Measurements from ENCODE around the gene ZBTB45. TPM values are rescaled to one million over a fixed set of nuclear protein-coding genes. Genes with fewer than 3 reads are reported as not detected.

The ZBTB45 gene
- total and polyA plus RNA-seq, 9 of the 15 experiments (the other 6 are each of a cell fraction or from before 2014, with no cell fraction given) = 0.08 to 16.1 (median 1.8) TPM

- TF ChIP-seq, protein P1, sequence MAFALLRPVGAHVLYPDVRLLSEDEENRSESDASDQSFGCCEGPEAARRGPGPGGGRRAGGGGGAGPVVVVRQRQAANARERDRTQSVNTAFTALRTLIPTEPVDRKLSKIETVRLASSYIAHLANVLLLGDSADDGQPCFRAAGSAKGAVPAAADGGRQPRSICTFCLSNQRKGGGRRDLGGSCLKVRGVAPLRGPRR (CRISPR knock-in tag; IDR thresholded peaks at IDR 0.05) = no peak
Measured at GRCh38 chr19:58480831-58481230, 38.8 kb downstream of the ZBTB45 start (continued).

GRCh38 chr19:58480481-58480830 lies 39.2 kb downstream of the ZBTB45 start:
- no peak for ATAC-seq
- WGBS (ENCODE audit: insufficient coverage, low coverage, missing lambda C conversion rate) = 92% methylated on average over 7 of the region's 20 CpGs
- H3K4me2 ChIP-seq (ENCODE audit: insufficient read depth, low read length) = no peak overlapping the region
- H3K4me1 ChIP-seq (replicated peaks in 1 of 2; ENCODE audit: control insufficient read depth in 2 of 2, insufficient read depth in 2 of 2, low read length in 2 of 2) = peaks cover 11 to 36% of the 10 kb centered on the region in 2 experiments
- 0 out of 2 replicates have a peak, but pooled peaks cover 1% of the 10 kb centered on the region for H4K20me1 ChIP-seq (replicated peaks; ENCODE audit: control insufficient read depth, insufficient read depth, low read length)
- no peak overlapping the region for H3K4me3 ChIP-seq
- H3K36me3 ChIP-seq (ENCODE audit: control insufficient read depth, insufficient read depth, low read length) = peaks cover 44% of the 10 kb centered on the region; the same call in 2 of the 3 replicates
- 0 out of 4 replicates have a peak overlapping the region, but pooled peaks of 1 of the 2 experiments have one; percentile 8 for H3K9ac ChIP-seq (ENCODE audit: insufficient read depth in 1 of 2, low read depth in 2 of 2, low read length in 2 of 2)
- H3K9me3 ChIP-seq (replicated peaks; ENCODE audit: control insufficient read depth, insufficient read depth, low read depth, low read length) = no peaks in the 10 kb centered on the region
- H2AFZ ChIP-seq (ENCODE audit: low read depth, low read length) = no peak overlapping the region
- intact Hi-C loops (cut with micrococcal nuclease) (no loop called here), in situ Hi-C loops (cut with MboI) (no loop called here)
- DNase-seq (ENCODE audit: extremely low read depth in 1 of 4, low spot score in 3 of 4) = no peak
- BruUV-seq (replicated peaks) = no TSS peak
- no peaks in the 10 kb centered on the region; the same call in 1 of the 3 replicates for H3K79me2 ChIP-seq (ENCODE audit: control insufficient read depth, insufficient read depth, low read length)
- CTCF ChIA-PET (ENCODE audit: low intra/inter-chr PET ratio) = no interaction called here
- no peaks in the 10 kb centered on the region for H3K9me1 ChIP-seq (ENCODE audit: control insufficient read depth, insufficient read depth, low read length)
- POLR2A ChIA-PET = interaction anchor here (0.7 kb wide), 1 partner anchor 9 kb away, joined by 3 read pairs; no protein-coding TSS in a partner anchor
- H3K27ac ChIP-seq (ENCODE audit: extremely low read depth, low read depth, low read length) = no peak overlapping the region
- FAIRE-seq = no peak
- no peaks in the 10 kb centered on the region for H3K27me3 ChIP-seq (ENCODE audit: control insufficient read depth in 2 of 2, insufficient read depth in 2 of 2, low read length in 2 of 2)
- TF ChIP-seq SRSF7 (optimal IDR thresholded peaks at IDR 0.05; ENCODE audit: low read depth, low read length) = no peak
- TF ChIP-seq DLX4 (CRISPR knock-in tag; IDR thresholded peaks at IDR 0.05) = no peak
- TF ChIP-seq, protein P2, sequence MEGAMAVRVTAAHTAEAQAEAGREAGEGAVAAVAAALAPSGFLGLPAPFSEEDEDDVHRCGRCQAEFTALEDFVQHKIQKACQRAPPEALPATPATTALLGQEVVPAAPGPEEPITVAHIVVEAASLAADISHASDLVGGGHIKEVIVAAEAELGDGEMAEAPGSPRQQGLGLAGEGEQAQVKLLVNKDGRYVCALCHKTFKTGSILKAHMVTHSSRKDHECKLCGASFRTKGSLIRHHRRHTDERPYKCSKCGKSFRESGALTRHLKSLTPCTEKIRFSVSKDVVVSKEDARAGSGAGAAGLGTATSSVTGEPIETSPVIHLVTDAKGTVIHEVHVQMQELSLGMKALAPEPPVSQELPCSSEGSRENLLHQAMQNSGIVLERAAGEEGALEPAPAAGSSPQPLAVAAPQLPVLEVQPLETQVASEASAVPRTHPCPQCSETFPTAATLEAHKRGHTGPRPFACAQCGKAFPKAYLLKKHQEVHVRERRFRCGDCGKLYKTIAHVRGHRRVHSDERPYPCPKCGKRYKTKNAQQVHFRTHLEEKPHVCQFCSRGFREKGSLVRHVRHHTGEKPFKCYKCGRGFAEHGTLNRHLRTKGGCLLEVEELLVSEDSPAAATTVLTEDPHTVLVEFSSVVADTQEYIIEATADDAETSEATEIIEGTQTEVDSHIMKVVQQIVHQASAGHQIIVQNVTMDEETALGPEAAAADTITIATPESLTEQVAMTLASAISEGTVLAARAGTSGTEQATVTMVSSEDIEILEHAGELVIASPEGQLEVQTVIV (CRISPR knock-in tag; IDR thresholded peaks at IDR 0.05; ENCODE audit: borderline replicate concordance) = no peak
- TF ChIP-seq ZNF197 (CRISPR knock-in tag; IDR thresholded peaks at IDR 0.05; ENCODE audit: low read depth) = no peak
- no peak for TF ChIP-seq HES1 (IDR thresholded peaks at IDR 0.05; ENCODE audit: low read depth)
- TF ChIP-seq, protein P3, sequence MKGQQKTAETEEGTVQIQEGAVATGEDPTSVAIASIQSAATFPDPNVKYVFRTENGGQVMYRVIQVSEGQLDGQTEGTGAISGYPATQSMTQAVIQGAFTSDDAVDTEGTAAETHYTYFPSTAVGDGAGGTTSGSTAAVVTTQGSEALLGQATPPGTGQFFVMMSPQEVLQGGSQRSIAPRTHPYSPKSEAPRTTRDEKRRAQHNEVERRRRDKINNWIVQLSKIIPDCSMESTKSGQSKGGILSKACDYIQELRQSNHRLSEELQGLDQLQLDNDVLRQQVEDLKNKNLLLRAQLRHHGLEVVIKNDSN (CRISPR knock-in tag; IDR thresholded peaks at IDR 0.05) = no peak
- no peak for TF ChIP-seq ZBTB9 (CRISPR knock-in tag; IDR thresholded peaks at IDR 0.05)
- TF ChIP-seq MBD2 (IDR thresholded peaks at IDR 0.05; ENCODE audit: borderline replicate concordance, low read depth) = no peak
- peak; percentile 19 for TF ChIP-seq RBFOX2 (IDR thresholded peaks at IDR 0.05; ENCODE audit: low read depth, low read length)
- TF ChIP-seq MYNN (IDR thresholded peaks at IDR 0.05) = no peak
- TF ChIP-seq MYNN (CRISPR knock-in tag; IDR thresholded peaks at IDR 0.05) = no peak
- no peak for TF ChIP-seq CREB5 (CRISPR knock-in tag; IDR thresholded peaks at IDR 0.05)

Measured in K562 (cell line).